HG03457 (cell line): ENCODE data around the gene RSPH9.

Experiments
- ATAC-seq: cut with Tn5 transposase; IDR thresholded peaks from one replicate; pipeline ENCODE4 v1.9.1; 2021; ENCODE audit warnings: moderate number of reproducible peaks; ENCODE audit not compliant: unreplicated experiment

The RSPH9 gene, protein sequence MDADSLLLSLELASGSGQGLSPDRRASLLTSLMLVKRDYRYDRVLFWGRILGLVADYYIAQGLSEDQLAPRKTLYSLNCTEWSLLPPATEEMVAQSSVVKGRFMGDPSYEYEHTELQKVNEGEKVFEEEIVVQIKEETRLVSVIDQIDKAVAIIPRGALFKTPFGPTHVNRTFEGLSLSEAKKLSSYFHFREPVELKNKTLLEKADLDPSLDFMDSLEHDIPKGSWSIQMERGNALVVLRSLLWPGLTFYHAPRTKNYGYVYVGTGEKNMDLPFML

DNA sequence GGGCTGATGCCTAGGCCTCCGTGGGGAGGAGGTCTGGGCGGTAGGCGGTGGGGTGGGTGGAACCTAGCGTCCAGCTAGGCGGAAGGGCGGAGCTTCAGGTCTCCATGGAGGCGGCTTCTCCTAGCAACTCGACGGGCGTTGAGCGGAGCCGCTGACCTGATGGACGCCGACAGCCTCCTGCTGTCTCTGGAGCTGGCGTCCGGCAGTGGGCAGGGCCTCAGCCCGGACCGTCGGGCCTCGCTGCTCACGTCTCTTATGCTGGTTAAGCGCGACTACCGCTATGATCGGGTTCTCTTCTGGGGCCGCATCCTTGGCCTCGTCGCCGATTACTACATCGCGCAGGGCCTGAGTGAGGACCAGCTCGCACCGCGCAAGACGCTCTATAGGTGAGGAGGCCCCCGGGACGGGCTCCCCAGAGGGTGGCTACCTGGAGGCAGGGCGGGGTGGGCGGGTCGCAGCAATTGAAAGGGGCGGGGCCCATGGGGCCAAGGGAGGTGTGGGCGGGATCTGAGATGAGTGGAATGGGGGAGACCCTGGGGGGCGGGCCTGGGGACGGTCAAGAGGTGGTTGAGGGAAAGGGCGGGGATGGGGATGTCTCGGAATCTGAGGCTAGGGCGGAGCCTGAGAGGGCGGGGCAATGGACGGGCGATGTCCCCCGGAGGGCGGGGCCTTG, at the start of gene RSPH9:
Gene RSPH9 (plus strand): TSS at position 97 of the 673 bp plus-strand sequence. CDS start 63 bp downstream, at position 160.
- no peak for ATAC-seq

DNA sequence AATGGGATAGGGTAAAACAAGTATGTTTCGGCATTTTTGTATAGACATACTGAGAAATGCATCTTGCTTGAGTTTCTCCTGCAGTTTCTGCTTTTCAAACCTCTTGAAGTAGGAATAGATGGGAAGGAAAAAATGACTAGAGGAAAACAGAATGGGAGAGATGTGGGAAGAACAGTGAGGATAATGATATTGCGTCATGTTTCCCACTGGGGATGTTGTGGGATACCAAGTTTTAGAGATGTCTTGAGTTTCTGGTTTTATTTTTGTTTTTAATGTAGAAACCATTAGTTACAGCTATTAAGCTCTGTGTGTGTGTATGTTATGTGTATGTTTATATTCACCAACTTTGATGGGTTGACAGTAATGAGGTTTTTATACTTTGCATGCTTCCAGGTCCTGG, 44.2 kb upstream of the RSPH9 start:
- no peak for ATAC-seq

DNA sequence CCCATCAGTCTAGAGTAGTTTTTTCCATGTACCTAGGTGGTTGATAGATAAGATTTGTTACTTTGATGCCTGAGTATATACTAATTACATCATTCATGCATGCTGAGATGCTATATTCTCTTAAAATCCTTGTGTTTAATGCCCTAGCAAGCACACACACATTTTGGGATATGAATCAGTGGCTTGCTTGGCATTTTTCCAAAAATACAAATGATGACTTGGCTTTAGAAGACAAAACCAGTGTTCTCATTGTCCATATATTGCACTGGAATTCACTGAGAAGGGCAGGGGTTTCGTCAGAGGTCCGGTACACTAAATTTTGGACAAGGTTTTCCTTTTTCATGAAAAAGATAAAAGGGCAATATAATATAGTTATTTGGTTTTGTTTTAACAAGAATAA, 40.7 kb upstream of the RSPH9 start:
- no peak for ATAC-seq

DNA sequence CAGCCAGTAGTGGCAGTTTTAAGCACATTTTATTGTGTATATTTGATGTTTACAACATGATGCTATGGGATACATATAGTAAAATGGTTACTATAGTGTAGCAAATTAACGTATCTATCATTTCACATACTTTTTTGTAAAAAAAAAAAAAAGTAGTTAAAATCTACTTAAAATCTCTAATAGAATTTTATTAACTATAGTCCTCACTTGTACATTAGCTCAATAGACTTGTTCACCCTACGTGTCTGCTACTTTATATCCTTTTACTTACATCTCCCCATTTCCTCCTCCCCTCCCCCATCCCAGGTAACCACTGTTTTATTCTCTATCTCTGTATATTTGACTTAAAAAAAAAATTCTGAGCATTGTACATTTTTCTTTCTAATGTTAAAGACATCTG, 38.8 kb upstream of the RSPH9 start:
- ATAC-seq, result no peak

DNA sequence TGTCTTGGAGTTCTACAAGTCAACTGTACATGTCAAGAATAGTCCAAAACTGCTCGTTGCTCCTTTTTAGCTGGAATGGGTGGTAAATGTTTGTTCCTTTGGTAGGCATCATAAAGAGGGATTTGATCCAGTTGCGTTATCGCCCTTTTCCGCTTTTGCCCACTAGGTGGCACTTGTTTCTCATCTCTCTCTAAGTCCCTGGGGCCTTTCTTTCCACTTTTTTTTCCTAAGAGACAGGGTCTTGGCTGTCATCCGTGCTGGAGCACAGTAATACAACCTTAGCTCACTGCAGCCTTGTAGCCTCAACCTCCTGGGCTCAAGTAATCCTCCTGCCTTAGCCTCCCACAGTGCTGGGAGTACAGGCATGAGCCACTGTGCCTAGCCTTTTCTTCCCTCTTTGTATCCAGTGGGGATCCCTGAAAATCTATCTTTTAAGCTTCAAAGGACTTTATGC, 36.5 kb upstream of the RSPH9 start:
- ATAC-seq, result no peak

DNA sequence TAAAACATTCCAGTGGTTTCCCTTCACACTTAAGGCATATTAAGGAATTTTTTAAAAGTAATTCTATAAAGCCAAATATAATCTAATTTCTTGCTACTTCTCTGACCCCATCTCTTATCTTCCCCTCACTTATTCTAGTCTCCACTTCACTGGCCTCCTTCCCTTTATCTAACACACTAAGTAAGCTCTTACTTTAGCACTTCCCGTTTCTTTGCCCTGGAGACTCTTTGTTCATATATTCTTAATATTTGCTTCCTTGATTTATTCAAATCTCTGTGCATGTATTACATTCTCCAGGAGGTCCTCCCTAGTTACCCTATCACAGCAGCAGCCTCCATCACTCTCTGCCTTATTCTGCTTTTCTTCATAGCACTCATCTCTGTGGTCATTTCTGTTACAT, 36.0 kb upstream of the RSPH9 start:
- ATAC-seq, result no peak

DNA sequence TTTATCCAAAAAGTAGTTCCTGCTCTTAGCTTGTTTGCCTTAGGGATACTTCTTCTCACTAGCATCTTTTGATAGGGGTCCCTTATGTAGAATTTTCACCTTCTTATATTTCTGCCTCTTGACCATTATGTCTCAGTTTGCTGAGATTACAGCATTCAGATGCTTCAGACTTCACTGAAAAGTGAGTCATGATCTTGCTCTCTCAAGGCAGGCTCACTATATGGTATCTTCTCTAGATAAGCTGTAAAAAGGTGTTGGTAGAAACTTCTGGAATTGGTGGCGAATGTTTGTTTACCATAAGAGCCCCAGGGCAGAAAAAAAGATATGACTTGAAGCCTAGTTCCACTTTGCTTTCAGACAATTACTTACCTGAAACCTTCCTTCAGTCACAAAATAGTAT, 35.4 kb upstream of the RSPH9 start:
- ATAC-seq, result no peak

DNA sequence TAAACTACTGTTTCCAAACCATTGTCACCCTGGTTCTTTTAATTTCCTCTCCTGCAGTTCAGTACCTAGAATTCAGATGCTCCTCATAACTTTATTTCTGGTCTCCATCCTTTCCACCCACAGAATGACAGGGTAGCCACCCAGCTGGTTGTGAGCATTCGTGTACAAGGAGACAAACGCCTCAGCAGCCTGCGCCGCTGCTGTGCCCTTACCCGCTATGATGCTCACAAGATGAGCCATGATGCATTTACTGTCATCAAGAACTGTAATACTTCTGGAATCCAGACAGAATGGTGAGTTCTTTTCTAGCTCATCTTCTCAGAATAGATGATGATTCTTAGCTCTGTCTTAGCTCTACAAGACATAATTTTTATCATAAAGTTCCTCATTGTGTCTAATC, 34.4 kb upstream of the RSPH9 start:
- ATAC-seq, result no peak

DNA sequence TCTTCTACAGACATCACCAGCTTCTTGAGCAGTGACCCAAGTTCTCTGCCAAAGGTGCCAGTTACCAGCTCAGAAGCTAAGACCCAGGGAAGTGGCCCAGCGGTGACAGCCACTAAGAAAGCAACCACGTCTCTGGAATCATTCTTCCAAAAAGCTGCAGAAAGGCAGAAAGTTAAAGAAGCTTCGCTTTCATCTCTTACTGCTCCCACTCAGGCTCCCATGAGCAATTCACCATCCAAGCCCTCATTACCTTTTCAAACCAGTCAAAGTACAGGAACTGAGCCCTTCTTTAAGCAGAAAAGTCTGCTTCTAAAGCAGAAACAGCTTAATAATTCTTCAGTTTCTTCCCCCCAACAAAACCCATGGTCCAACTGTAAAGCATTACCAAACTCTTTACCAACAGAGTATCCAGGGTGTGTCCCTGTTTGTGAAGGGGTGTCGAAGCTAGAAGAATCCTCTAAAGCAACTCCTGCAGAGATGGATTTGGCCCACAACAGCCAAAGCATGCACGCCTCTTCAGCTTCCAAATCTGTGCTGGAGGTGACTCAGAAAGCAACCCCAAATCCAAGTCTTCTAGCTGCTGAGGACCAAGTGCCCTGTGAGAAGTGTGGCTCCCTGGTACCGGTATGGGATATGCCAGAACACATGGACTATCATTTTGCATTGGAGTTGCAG, 31.0 kb upstream of the RSPH9 start:
- ATAC-seq, result no peak

DNA sequence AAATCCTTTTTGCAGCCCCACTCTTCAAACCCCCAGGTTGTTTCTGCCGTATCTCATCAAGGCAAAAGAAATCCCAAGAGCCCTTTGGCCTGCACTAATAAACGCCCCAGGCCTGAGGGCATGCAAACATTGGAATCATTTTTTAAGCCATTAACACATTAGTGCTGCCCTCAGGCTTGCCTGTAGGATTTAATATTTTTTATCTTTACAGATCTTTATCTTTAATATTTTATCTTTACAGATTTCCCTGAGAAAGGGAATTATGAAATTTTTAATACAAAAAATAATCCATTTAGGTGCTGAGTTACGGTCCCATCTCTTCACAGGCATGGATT, 30.5 kb upstream of the RSPH9 start:
- no peak for ATAC-seq

DNA sequence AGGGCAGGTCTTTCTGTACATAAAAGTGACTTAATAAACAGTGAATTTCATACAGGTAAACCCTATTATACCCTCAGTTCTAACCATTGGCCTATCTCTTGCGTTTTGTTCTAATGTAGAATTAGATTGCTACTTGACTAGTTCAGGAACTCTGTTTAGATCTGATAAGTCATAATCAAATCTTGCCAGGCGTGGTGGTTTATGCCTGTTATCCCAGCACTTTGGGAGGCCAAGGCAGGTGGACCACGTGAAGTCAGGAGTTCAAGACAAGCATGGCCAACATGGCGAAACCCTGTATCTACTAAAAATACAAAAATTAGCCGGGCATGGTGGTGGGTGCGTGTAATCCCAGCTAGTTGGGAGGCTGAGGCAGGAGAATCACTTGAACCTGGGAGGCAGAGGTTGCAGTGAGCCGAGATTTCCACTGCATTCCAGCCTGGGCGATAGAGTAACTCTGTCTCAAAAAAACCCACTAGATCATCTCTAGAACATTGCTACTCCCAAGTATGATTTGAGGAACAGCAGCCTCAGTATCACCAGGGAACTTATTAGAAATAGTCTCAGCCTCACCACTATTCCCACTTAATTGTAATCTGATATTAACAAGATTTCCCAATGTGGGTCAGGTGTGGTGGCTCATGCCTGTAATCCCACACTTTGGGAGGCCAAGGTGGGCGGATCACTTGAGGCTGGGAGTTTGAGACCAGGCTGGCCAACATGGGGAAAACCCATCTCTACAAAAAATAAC, 27.9 kb upstream of the RSPH9 start:
- ATAC-seq, result no peak

DNA sequence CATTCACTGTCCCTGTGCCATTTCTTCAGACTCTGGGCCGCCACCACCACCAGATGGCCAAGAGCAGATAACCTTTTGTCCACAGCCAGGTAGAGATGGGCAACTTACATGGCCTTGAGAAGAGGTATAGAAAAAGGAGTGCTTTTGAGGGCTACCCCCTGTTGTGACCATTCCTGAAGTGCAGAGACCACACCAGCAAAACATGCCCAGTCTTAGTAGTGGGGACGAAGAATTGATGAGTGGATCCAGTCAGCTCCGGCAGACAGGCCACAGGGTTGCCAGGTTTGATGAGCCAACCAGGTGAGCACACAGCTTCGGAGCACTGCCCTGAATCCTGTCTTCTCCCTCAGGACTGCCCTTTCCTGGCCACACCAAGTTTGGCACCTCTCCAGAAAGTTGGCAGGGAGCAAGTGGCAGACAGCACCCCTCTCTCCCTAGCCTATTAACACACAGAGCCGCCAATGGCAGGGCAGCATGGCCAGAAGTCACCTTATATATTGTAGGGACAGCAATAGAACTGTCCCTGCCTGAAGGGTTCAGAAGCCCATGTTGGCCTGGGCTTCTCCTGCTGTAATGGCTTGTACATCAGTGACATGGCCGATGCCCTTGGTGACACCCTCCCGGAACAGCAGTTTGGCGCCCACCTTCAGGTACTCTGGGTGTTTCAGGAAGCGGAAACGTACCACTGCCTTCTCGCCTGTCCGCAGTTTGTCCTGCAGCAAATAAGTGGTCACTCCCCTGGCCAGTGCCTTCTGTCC, 23.6 kb upstream of the RSPH9 start:
- ATAC-seq, result no peak

DNA sequence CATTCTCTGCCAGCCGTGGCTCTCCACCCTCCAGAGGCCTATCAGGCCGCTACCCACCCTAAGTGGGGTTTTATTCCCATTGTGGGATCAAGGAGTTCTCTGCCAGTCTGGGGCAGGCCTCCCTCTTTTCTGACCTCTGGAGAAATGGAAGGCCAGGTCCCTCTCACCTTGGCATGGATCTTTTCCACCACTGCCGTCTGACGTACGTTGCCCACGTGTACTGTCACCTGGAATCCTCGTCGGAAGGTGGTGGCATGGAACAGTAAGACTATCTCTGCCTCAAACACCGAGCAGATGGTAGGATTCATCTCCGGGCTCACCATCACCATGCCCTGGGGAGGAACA, 23.0 kb upstream of the RSPH9 start:
- no peak for ATAC-seq

DNA sequence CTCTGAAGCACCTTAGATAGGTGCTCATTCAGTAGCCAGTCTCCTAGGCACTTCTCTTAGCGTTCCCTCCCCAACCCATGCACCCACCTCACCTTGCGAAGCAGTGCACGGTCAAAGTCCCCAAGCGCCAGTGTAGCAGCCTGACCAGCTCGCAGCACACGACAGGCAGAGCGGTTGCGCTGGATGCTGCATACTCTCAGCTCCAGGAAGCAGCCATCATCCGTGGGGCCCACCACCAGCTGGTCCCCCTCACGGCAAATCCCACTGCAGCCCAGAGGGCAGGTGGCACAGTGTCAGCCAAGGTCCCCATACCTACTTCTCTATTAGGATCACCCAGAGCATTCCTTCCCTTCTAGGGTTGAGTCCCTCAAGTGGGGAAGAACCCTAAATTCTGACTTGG, 22.3 kb upstream of the RSPH9 start:
- ATAC-seq, result no peak

DNA sequence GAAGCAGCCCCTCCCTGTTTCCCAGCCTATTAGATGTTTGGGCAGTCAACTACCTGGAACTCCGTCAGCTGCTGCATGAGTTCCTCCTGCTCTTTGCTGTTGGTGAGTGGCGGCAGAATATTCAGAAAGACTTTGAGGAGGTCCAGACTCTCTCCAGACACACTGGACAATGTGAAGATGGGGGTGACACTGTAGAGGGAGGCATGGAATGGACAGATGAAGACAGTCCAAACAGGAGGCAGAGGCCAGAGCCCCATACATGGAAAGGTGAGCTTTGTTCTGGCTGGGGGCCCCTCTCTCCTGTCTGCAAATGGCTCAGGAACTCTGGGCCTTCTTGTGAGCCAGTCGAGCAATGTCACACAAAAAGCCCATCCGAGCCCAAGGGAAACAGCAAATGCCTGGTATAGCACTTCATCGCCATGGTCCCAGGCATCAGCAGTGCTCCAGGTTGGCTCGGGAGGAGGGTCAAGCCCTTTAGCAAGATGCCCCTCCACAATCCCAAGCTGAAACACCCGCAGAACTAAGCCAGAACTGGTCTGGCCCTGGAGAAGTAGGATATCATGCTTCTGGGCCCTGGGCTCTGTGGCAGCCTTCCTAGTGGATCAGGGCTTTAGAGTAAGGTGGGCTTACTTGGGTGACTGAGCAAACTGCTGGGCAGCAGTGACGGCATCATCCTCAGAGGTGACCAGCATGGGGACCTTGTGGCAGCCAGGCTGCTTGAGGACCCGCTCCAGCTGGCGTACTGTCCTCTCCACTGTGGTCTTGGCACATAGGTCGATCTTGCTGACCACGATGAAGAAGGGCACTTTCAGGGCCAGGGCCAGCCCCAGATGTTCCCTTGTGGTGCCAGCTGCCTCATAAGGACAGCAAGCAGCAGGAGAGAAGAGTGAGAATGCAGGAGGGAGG, 20.7 kb upstream of the RSPH9 start:
- ATAC-seq, result no peak

DNA sequence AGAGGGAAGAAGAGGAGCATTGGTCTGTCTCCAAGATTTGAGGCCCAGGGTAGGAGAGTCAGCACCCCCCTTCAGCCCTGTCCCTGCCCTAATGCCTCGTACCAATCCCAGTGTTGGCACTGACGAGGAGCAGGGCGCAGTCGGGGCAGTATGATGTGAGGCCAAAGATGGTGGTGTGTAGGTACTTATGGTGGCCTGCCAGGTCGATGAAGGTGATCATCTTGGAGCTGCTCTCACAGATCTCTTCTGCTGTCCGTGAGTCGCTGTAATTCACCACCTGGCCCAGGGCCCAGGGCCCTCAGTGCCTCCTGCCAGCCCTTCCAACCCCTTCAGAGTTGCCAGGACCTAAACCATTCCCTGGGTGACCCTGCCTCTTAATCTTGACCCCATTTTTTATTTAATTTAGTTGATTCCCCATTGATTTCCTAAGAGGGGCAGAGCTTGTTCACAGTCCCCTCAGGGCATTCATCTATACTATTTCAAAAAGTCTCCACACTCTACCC, 20.0 kb upstream of the RSPH9 start:
- no peak for ATAC-seq

DNA sequence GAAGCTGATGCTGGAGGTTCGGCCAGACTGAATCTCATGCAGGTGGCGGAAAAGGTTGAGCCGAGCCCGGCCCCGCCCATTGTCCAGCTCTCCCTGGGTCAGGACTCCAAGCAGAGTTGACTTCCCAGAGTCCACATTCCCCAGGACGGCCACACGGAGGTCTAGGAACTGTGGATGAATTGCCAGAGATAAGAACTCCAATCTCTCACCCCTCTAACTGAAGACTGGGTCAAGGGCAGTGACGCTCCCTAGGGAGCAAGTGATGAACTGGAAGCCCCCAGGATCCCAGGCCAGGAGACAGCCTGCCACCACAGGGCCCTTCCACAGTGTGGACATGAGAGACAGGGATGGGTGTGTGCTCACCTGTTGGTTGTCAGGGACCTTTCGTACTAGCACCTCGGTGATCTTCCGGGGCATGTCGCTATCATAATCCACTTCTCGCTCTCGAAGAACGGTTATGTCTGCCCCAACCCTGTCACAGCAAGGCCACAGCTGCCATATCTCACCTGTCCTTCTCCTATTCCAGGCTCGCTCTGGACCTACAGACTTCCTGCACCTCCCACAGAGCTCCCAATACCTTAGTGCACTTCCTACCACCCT, 19.3 kb upstream of the RSPH9 start:
- no peak for ATAC-seq

DNA sequence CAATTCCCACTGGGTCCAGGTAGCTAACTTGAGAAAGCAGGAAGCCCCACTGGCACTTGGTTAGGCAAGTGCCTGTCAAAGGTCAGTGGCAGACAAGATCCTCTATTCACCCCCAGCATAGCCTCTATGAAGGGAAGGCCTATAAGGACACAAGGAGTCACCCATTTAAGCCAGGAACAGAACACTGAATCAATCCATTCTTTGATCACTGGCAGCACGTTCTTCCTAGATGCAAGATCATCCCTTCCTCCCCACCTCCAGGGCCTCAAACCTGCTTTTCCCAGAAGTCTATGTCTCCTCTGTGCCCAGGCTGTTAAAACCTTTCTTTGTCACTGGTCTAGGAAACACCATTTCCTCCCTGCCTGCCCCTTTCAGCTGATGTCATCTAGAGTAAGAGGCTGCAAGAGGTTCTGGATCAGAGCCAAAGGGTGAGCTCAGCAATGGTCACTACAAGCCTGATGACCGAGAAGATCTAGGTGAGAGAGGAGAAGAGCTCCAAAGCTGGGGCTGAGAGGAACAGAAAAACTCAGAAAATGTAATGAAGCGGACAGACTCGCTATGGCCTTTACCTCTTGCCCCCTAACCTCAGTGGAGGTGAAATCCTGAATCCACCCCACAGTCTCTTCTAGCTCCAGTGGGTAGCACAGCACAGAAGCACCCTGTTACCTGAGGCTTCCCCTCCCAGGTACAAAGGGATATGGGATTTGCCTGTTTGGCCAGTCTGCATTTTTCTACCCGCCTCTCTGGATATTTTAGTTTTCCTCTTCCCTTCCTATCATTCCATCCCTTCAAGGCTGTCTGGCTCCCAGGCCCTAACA, 17.6 kb upstream of the RSPH9 start:
- no peak for ATAC-seq
